ENCODE results near the gene NIT1. TPM values are rescaled to one million over a fixed set of nuclear protein-coding genes. Genes with fewer than 3 reads are reported as not detected.

Gene NIT1
- total RNA-seq, 1 experiment from 2014 or later = 52.9 TPM

- no peak for DNase-seq
- no TSS peak for BruUV-seq (replicated peaks)
- H3K9me3 Mint-ChIP-seq (ENCODE audit: low read depth, unreplicated experiment) = no peaks in the 10 kb centered on the region
- H3K4me3 Mint-ChIP-seq (ENCODE audit: low read depth, unreplicated experiment) = no peak overlapping the region
- no peak overlapping the region for H3K27ac Mint-ChIP-seq (ENCODE audit: unreplicated experiment)
- H3K27me3 Mint-ChIP-seq (ENCODE audit: unreplicated experiment) = no peaks in the 10 kb centered on the region
- H3K36me3 Mint-ChIP-seq (ENCODE audit: insufficient read depth, unreplicated experiment) = no peaks in the 10 kb centered on the region
- no peaks in the 10 kb centered on the region for H3K4me1 Mint-ChIP-seq (ENCODE audit: low read depth, unreplicated experiment)
- no peak for TF ChIP-seq CTCF (IDR thresholded peaks at IDR 0.05; ENCODE audit: unreplicated experiment)
- intact Hi-C loops (cut with micrococcal nuclease; ENCODE audit: unreplicated experiment) = no loop called here
- CTCF ChIA-PET = interaction anchor here (0.5 to 0.7 kb wide), 3 partner anchors 13 to 240 kb away, joined by 3 to 5 read pairs (median 5); no protein-coding TSS in a partner anchor
These were observed 27.9 kb downstream of the NIT1 start for GRCh38 chr1:161145832-161146231.

GRCh38 chr1:161153176-161153575, 35.3 kb downstream of the NIT1 start:
- BruUV-seq (replicated peaks) = no TSS peak
- no peaks in the 10 kb centered on the region for H3K27me3 Mint-ChIP-seq (ENCODE audit: unreplicated experiment)
- H3K4me1 Mint-ChIP-seq (ENCODE audit: low read depth, unreplicated experiment) = peaks cover 21% of the 10 kb centered on the region
- DNase-seq = no peak
- no peaks in the 10 kb centered on the region for H3K9me3 Mint-ChIP-seq (ENCODE audit: low read depth, unreplicated experiment)
- intact Hi-C loops (cut with micrococcal nuclease; ENCODE audit: unreplicated experiment) = no loop called here
- TF ChIP-seq CTCF (IDR thresholded peaks at IDR 0.05; ENCODE audit: unreplicated experiment) = no peak
- peak overlapping the region; percentile 98 for H3K4me3 Mint-ChIP-seq (ENCODE audit: low read depth, unreplicated experiment)
- peaks cover 31% of the 10 kb centered on the region for H3K36me3 Mint-ChIP-seq (ENCODE audit: insufficient read depth, unreplicated experiment)
- peak overlapping the region; percentile 100 for H3K27ac Mint-ChIP-seq (ENCODE audit: unreplicated experiment)
- CTCF ChIA-PET = interaction anchor here (0.5 to 1.3 kb wide), 4 partner anchors 13 to 884 kb away, joined by 3 to 5 read pairs (median 3); partner anchors contain the start of gene PPOX

GRCh38 chr1:161153682-161154337, 35.9 kb downstream of the NIT1 start, which contains the start of gene UFC1:
Gene UFC1, plus strand, starts transcription at chr1:161153978. Its CDS starts 20 bp downstream, at chr1:161153998.
- peak within 1 kb of the TSS; percentile 98 for H3K4me3 Mint-ChIP-seq (ENCODE audit: low read depth, unreplicated experiment)
- H3K27me3 Mint-ChIP-seq (ENCODE audit: unreplicated experiment) = no peaks in the 10 kb centered on the region
- CTCF ChIA-PET = interaction anchor here (0.5 to 1.3 kb wide), 4 partner anchors 12 to 883 kb away, joined by 3 to 5 read pairs (median 3); partner anchors contain the start of gene PPOX
- peak within 1 kb of the TSS; percentile 100 for H3K27ac Mint-ChIP-seq (ENCODE audit: unreplicated experiment)
- peaks cover 27% of the 10 kb centered on the region for H3K4me1 Mint-ChIP-seq (ENCODE audit: low read depth, unreplicated experiment)
- peak; percentile 84 for DNase-seq
- TSS peak; percentile 98 for BruUV-seq (replicated peaks)
- no peak for TF ChIP-seq CTCF (IDR thresholded peaks at IDR 0.05; ENCODE audit: unreplicated experiment)
- intact Hi-C loops (cut with micrococcal nuclease; ENCODE audit: unreplicated experiment) = no loop called here
- no peaks in the 10 kb centered on the region for H3K9me3 Mint-ChIP-seq (ENCODE audit: low read depth, unreplicated experiment)
- H3K36me3 Mint-ChIP-seq (ENCODE audit: insufficient read depth, unreplicated experiment) = peaks cover 35% of the 10 kb centered on the region

- no peaks in the 10 kb centered on the region for H3K27me3 Mint-ChIP-seq (ENCODE audit: unreplicated experiment)
- no peak for TF ChIP-seq CTCF (IDR thresholded peaks at IDR 0.05; ENCODE audit: unreplicated experiment)
- H3K27ac Mint-ChIP-seq (ENCODE audit: unreplicated experiment) = no peak overlapping the region
- CTCF ChIA-PET = interaction anchor here (0.6 to 0.9 kb wide), 3 partner anchors 8 to 68 kb away, joined by 3 to 10 read pairs (median 4); partner anchors contain the start of genes PPOX and TOMM40L
- intact Hi-C loops (cut with micrococcal nuclease; ENCODE audit: unreplicated experiment) = no loop called here
- H3K4me3 Mint-ChIP-seq (ENCODE audit: low read depth, unreplicated experiment) = peak overlapping the region; percentile 94
- H3K9me3 Mint-ChIP-seq (ENCODE audit: low read depth, unreplicated experiment) = no peaks in the 10 kb centered on the region
- H3K4me1 Mint-ChIP-seq (ENCODE audit: low read depth, unreplicated experiment) = peaks cover 52% of the 10 kb centered on the region
- no peak for DNase-seq
- BruUV-seq (replicated peaks) = no TSS peak
- peaks cover 66% of the 10 kb centered on the region for H3K36me3 Mint-ChIP-seq (ENCODE audit: insufficient read depth, unreplicated experiment)
These were observed 40.0 kb downstream of the NIT1 start for GRCh38 chr1:161157867-161158266.

Measured in Calu3 (cell line).